Neuronal stem cell (in vitro differentiated cells): ENCODE results near the gene ZNF496.
A peak's percentile ranks its signal among the peaks of the same experiment; 100 is the strongest.

Experiments used
- DNase-seq: peaks from one replicate; pipeline ENCODE4 v3.0.0-alpha.2; 2013; ENCODE audit warnings: low spot score
- H2AFZ ChIP-seq: one replicate; pipeline ENCODE4 v1.6.1; 2013; ENCODE audit warnings: mild to moderate bottlenecking, low read length, inconsistent platforms
- H2AK5ac ChIP-seq: 2 replicates; pipeline ENCODE4 v1.6.1; 2013; ENCODE audit warnings: low read depth, mild to moderate bottlenecking, inconsistent platforms, low read length, moderate library complexity, mixed read lengths
- H2BK120ac ChIP-seq: 2 replicates; pipeline ENCODE4 v1.6.1; 2013; ENCODE audit warnings: low read depth, mild to moderate bottlenecking, inconsistent platforms, low read length, moderate library complexity, mixed read lengths
- H2BK12ac ChIP-seq: one replicate; pipeline ENCODE4 v1.6.1; 2013; ENCODE audit warnings: low read length, inconsistent platforms
- H2BK15ac ChIP-seq: 2 replicates; pipeline ENCODE4 v1.6.1; 2013; ENCODE audit warnings: mild to moderate bottlenecking, low read length, inconsistent platforms, mixed read lengths
- H2BK5ac ChIP-seq: one replicate; pipeline ENCODE4 v1.6.1; 2013; ENCODE audit warnings: inconsistent platforms, mild to moderate bottlenecking, low read length, moderate library complexity
- H3K14ac ChIP-seq: one replicate; pipeline ENCODE4 v1.6.1; 2013; ENCODE audit warnings: low read length, inconsistent platforms
- H3K18ac ChIP-seq: 2 replicates; pipeline ENCODE4 v1.6.1; 2013; ENCODE audit warnings: low read length, inconsistent platforms
- H3K23ac ChIP-seq: 2 replicates; pipeline ENCODE4 v1.6.1; 2013; ENCODE audit warnings: low read depth, mild to moderate bottlenecking, mixed read lengths, low read length, inconsistent platforms; ENCODE audit not compliant: poor library complexity
- H3K27ac ChIP-seq: replicated peaks from 3 replicates; pipeline ENCODE4 v1.5.1; 2013; ENCODE audit warnings: low read length, inconsistent platforms
- H3K27me3 ChIP-seq, 3 experiments: 2 replicates each; pipeline ENCODE4 v1.6.1; 2013; ENCODE audit warnings: low read length in 3 of 3, mild to moderate bottlenecking in 2 of 3, inconsistent platforms in 1 of 3, low read depth in 1 of 3, mixed read lengths in 1 of 3, moderate library complexity in 1 of 3; ENCODE audit not compliant: control insufficient read depth in 3 of 3, insufficient read depth in 3 of 3
- H3K36me3 ChIP-seq, 2 donors: replicated peaks in 1 of 2; 2 replicates each; pipeline ENCODE4 v1.6.1; 2013; ENCODE audit warnings: low read length in 2 of 2; ENCODE audit not compliant: control insufficient read depth in 2 of 2, insufficient read depth in 2 of 2
- H3K4ac ChIP-seq: 2 replicates; pipeline ENCODE4 v1.6.1; 2013; ENCODE audit warnings: inconsistent platforms, mild to moderate bottlenecking, low read length, moderate library complexity
- H3K4me1 ChIP-seq, 2 donors: 1 replicate in 1 of 2; 2 replicates in 1 of 2; pipeline ENCODE4 v1.6.1; 2013; ENCODE audit warnings: low read length in 2 of 2, low read depth in 1 of 2; ENCODE audit not compliant: control insufficient read depth in 2 of 2, insufficient read depth in 1 of 2
- H3K4me2 ChIP-seq: one replicate; pipeline ENCODE4 v1.6.1; 2013; ENCODE audit warnings: mild to moderate bottlenecking, low read length, inconsistent platforms; ENCODE audit not compliant: insufficient read depth, poor library complexity, severe bottlenecking
- H3K4me3 ChIP-seq, 2 donors: 2 replicates each; pipeline ENCODE4 v1.5.1; 2013; ENCODE audit warnings: low read length in 2 of 2, mild to moderate bottlenecking in 2 of 2, inconsistent platforms in 1 of 2, moderate library complexity in 1 of 2
- H3K79me1 ChIP-seq: one replicate; pipeline ENCODE4 v1.6.1; 2013; ENCODE audit warnings: low read depth, mild to moderate bottlenecking, inconsistent platforms, low read length, moderate library complexity
- H3K9ac ChIP-seq: one replicate; pipeline ENCODE4 v1.6.1; 2013; ENCODE audit warnings: mild to moderate bottlenecking, low read depth, low read length, inconsistent platforms; ENCODE audit not compliant: poor library complexity
- H3K9me3 ChIP-seq, 2 donors: replicated peaks in 1 of 2; 2 replicates each; pipeline versions ENCODE3 to v1.6.1; 2013; ENCODE audit warnings: low read length in 2 of 2, mild to moderate bottlenecking in 2 of 2, inconsistent platforms in 1 of 2, low read depth in 1 of 2, mixed read lengths in 1 of 2, moderate library complexity in 1 of 2; ENCODE audit not compliant: control insufficient read depth in 2 of 2, insufficient read depth in 1 of 2
- H4K8ac ChIP-seq: one replicate; pipeline ENCODE4 v1.6.1; 2013; ENCODE audit warnings: low read depth, mild to moderate bottlenecking, inconsistent platforms, low read length, moderate library complexity
- H4K91ac ChIP-seq: one replicate; pipeline ENCODE4 v1.6.1; 2013; ENCODE audit warnings: low read length, low read depth, mild to moderate bottlenecking, inconsistent platforms; ENCODE audit not compliant: poor library complexity
- WGBS, 2 donors: extraction: QIAGEN DNeasy Blood & Tissue Kit; methylation state at CpG; one replicate each; pipeline ENCODE4 v1.1.7; 2013; ENCODE audit warnings: missing lambda C conversion rate in 2 of 2, mixed read lengths in 1 of 2; ENCODE audit not compliant: insufficient read length in 2 of 2, insufficient replicate concordance in 1 of 2; ENCODE audit errors: extremely low coverage in 2 of 2; 5-methylcytosine and 5-hydroxymethylcytosine counted together

The ZNF496 gene

DNA sequence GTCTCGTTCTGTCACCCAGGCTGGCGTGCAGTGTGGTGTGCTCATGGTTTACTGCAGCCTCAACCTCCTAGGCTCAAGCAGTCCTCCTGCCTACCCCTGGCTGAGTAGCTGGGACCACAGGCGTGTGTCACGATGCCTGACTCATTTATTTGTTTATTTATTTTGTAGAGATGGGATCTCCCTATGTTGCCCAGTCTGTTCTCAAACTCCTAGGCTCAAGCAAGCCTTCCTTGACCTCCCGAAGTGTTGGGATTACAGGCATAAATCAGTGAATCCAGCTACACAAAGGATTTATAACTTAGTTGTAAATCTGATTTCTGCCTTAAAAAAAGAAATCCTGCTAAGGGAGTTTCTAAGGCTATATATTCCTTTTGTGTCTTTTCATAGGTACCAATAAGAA, 30.5 kb upstream of the ZNF496 start:
- H2BK15ac ChIP-seq: no peak overlapping the region
- no peaks in the 10 kb centered on the region for H3K79me1 ChIP-seq
- no peak overlapping the region for H4K91ac ChIP-seq
- WGBS, 2 donors: no CpG with 5 or more reads among the region's 5 CpGs
- no peak overlapping the region for H3K4me2 ChIP-seq
- no peak for DNase-seq
- H3K36me3 ChIP-seq: no peaks in the 10 kb centered on the region
- no peak overlapping the region for H3K9ac ChIP-seq
- H2BK12ac ChIP-seq: no peak overlapping the region
- H3K4ac ChIP-seq: no peak overlapping the region
- no peak overlapping the region for H4K8ac ChIP-seq
- H3K18ac ChIP-seq: no peak overlapping the region
- H2BK5ac ChIP-seq: no peak overlapping the region
- peaks cover 2 to 8% of the 10 kb centered on the region in 2 donors for H3K4me1 ChIP-seq
- no peaks in the 10 kb centered on the region for H3K27me3 ChIP-seq
- no peak overlapping the region for H2AFZ ChIP-seq
- peaks cover 2 to 23% of the 10 kb centered on the region in 2 donors for H3K9me3 ChIP-seq
- no peak overlapping the region for H3K23ac ChIP-seq
- no peak overlapping the region for H2BK120ac ChIP-seq
- no peak overlapping the region for H3K14ac ChIP-seq
- H3K27ac ChIP-seq: no peak overlapping the region
- H3K4me3 ChIP-seq: no peak overlapping the region
- H2AK5ac ChIP-seq: no peak overlapping the region

- no peak overlapping the region for H3K27ac ChIP-seq
- H2BK5ac ChIP-seq: no peak overlapping the region
- no CpG with 5 or more reads among the region's 11 CpGs for WGBS, 2 donors
- H3K27me3 ChIP-seq: no peaks in the 10 kb centered on the region
- no peak overlapping the region for H3K23ac ChIP-seq
- H2BK120ac ChIP-seq: no peak overlapping the region
- H3K9ac ChIP-seq: no peak overlapping the region
- no peak overlapping the region for H3K14ac ChIP-seq
- H3K4me3 ChIP-seq: no peak overlapping the region
- no peak overlapping the region for H2BK15ac ChIP-seq
- H3K4me2 ChIP-seq: no peak overlapping the region
- no peak overlapping the region for H2BK12ac ChIP-seq
- H3K79me1 ChIP-seq: no peaks in the 10 kb centered on the region
- H2AFZ ChIP-seq: peak overlapping the region; percentile 51
- no peak overlapping the region for H3K4ac ChIP-seq
- no peak overlapping the region for H4K91ac ChIP-seq
- no peak overlapping the region for H4K8ac ChIP-seq
- H3K36me3 ChIP-seq: no peaks in the 10 kb centered on the region
- no peak for DNase-seq
- no peak overlapping the region for H3K18ac ChIP-seq
- H2AK5ac ChIP-seq: no peak overlapping the region
- peaks cover 2 to 14% of the 10 kb centered on the region in 2 donors for H3K9me3 ChIP-seq
- peaks cover 4 to 5% of the 10 kb centered on the region in 2 donors for H3K4me1 ChIP-seq
Observed at GRCh38 chr1:247360991-247361731, 29.5 kb upstream of the ZNF496 start.

- no peaks in the 10 kb centered on the region for H3K27me3 ChIP-seq
- H3K4me1 ChIP-seq: peaks cover 4 to 5% of the 10 kb centered on the region in 2 donors
- no peak overlapping the region for H3K4me2 ChIP-seq
- H3K36me3 ChIP-seq: no peaks in the 10 kb centered on the region
- no peak overlapping the region for H2BK15ac ChIP-seq
- no peak overlapping the region for H3K14ac ChIP-seq
- H4K91ac ChIP-seq: no peak overlapping the region
- H4K8ac ChIP-seq: no peak overlapping the region
- no peak overlapping the region for H3K18ac ChIP-seq
- DNase-seq: no peak
- H3K27ac ChIP-seq: no peak overlapping the region
- no peak overlapping the region for H2AK5ac ChIP-seq
- no peak overlapping the region for H3K9ac ChIP-seq
- no peak overlapping the region for H2BK12ac ChIP-seq
- H2AFZ ChIP-seq: no peak overlapping the region
- H3K23ac ChIP-seq: no peak overlapping the region
- no peaks in the 10 kb centered on the region for H3K79me1 ChIP-seq
- no peak overlapping the region for H2BK5ac ChIP-seq
- peaks cover 2 to 8% of the 10 kb centered on the region in 2 donors for H3K9me3 ChIP-seq
- no peak overlapping the region for H3K4ac ChIP-seq
- H3K4me3 ChIP-seq: no peak overlapping the region
- no peak overlapping the region for H2BK120ac ChIP-seq
- WGBS, 2 donors: 100% methylated on average over 1 of the region's 13 CpGs; no CpG with 5 or more reads in 1 of the 2 donors
Observed at GRCh38 chr1:247360116-247360898, 28.6 kb upstream of the ZNF496 start.

GRCh38 chr1:247359559-247359958, 27.9 kb upstream of the ZNF496 start:
- H3K79me1 ChIP-seq: no peaks in the 10 kb centered on the region
- DNase-seq: no peak
- H2BK15ac ChIP-seq: no peak overlapping the region
- H3K4me1 ChIP-seq: peaks cover 4 to 5% of the 10 kb centered on the region in 2 donors
- H4K91ac ChIP-seq: no peak overlapping the region
- peaks cover 2 to 4% of the 10 kb centered on the region in 2 donors for H3K9me3 ChIP-seq
- H4K8ac ChIP-seq: no peak overlapping the region
- H3K14ac ChIP-seq: no peak overlapping the region
- no peak overlapping the region for H3K23ac ChIP-seq
- no peaks in the 10 kb centered on the region for H3K27me3 ChIP-seq
- no peak overlapping the region for H2BK5ac ChIP-seq
- no peak overlapping the region for H3K27ac ChIP-seq
- WGBS, 2 donors: no CpG with 5 or more reads among the region's 6 CpGs
- no peak overlapping the region for H2BK12ac ChIP-seq
- H3K4me2 ChIP-seq: no peak overlapping the region
- H2AFZ ChIP-seq: no peak overlapping the region
- H3K18ac ChIP-seq: no peak overlapping the region
- no peak overlapping the region for H2AK5ac ChIP-seq
- no peak overlapping the region for H2BK120ac ChIP-seq
- no peak overlapping the region for H3K9ac ChIP-seq
- no peak overlapping the region for H3K4me3 ChIP-seq
- H3K36me3 ChIP-seq: no peaks in the 10 kb centered on the region
- H3K4ac ChIP-seq: no peak overlapping the region
